Measurements from ENCODE around the gene KPNA4.

DNA sequence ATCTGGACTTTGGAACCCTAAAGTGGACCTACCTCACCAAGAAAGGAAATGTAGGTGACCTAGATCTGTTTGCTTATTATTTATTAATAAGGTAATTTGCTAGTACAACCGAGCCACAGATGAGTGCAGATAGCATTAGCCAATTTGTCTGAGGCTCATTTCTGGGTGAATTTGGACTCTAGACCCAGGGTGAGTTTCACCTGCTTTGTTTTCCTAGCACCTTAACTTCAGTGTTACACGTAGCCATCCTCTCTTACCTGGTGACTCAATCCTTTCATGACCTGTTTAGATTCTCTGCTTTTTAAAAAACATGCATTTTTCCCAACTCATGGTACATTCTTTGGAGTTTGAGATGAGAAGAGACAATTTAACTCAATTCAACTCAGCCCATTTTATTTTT lies 33.5 kb upstream of the KPNA4 start:
- no peak for TF ChIP-seq TAF1 (IDR thresholded peaks at IDR 0.05; ENCODE audit: borderline replicate concordance, insufficient read depth, low read length)
- TF ChIP-seq, protein P1, sequence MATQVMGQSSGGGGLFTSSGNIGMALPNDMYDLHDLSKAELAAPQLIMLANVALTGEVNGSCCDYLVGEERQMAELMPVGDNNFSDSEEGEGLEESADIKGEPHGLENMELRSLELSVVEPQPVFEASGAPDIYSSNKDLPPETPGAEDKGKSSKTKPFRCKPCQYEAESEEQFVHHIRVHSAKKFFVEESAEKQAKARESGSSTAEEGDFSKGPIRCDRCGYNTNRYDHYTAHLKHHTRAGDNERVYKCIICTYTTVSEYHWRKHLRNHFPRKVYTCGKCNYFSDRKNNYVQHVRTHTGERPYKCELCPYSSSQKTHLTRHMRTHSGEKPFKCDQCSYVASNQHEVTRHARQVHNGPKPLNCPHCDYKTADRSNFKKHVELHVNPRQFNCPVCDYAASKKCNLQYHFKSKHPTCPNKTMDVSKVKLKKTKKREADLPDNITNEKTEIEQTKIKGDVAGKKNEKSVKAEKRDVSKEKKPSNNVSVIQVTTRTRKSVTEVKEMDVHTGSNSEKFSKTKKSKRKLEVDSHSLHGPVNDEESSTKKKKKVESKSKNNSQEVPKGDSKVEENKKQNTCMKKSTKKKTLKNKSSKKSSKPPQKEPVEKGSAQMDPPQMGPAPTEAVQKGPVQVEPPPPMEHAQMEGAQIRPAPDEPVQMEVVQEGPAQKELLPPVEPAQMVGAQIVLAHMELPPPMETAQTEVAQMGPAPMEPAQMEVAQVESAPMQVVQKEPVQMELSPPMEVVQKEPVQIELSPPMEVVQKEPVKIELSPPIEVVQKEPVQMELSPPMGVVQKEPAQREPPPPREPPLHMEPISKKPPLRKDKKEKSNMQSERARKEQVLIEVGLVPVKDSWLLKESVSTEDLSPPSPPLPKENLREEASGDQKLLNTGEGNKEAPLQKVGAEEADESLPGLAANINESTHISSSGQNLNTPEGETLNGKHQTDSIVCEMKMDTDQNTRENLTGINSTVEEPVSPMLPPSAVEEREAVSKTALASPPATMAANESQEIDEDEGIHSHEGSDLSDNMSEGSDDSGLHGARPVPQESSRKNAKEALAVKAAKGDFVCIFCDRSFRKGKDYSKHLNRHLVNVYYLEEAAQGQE (IDR thresholded peaks at IDR 0.05; ENCODE audit: insufficient read depth in 1 of 2, low read depth in 2 of 2, low read length in 2 of 2) = no peak
- TF ChIP-seq SIN3A (IDR thresholded peaks at IDR 0.05; ENCODE audit: borderline replicate concordance, insufficient read depth, low read length) = no peak
